HCT116 (cell line): ENCODE data around the gene PRR5L. TPM values are rescaled to one million over a fixed set of nuclear protein-coding genes. Genes with fewer than 3 reads are reported as not detected.

Experiments
- ATAC-seq: fragments of 200-7000 bp; cut with Tn5 transposase; 2 replicates; pipeline ENCODE4 v1.9.1; 2020; ENCODE audit warnings: mild to moderate bottlenecking, moderate library complexity
- BruUV-seq: library from RNA; stranded (reverse); fragments of 400-500 nt; replicated peaks from 2 replicates; lab custom pipeline; 2021; lab: Mats Ljungman, UMichigan
- CTCF ChIA-PET: fragments of 300-600 bp; sonication (Branson Sonifier 250); formaldehyde crosslinking; loops from one replicate; lab custom pipeline; 2021; ENCODE audit warnings: antibody characterized with exemption; lab: Charles Lee
- POLR2A ChIA-PET: fragments of 300-600, 350-600 bp; sonication (Branson Sonifier 250); formaldehyde crosslinking; loops from one replicate; lab custom pipeline; 2021; ENCODE audit warnings: antibody characterized with exemption; lab: Charles Lee
- RAD21 ChIA-PET, 2 experiments: fragments of 300-600 bp; sonication (Branson Sonifier 250); formaldehyde crosslinking; loops; one replicate each; lab custom pipeline; 2023; ENCODE audit warnings: low total read pairs in 2 of 2; ENCODE audit not compliant: uncharacterized antibody in 2 of 2, unreplicated experiment in 2 of 2, low non-redundant PET in 1 of 2; lab: Charles Lee
- DNase-seq: peaks from one replicate; pipeline ENCODE4 v3.0.0-alpha.2; 2010; ENCODE audit warnings: low read depth, low spot score
- H2AFZ ChIP-seq: fragments of 200-600 bp; shearing (Covaris generic), sonication (generic); 2 replicates; pipeline ENCODE4 v1.6.1; 2017; ENCODE audit warnings: low read depth, mixed run types, mixed read lengths, antibody characterized with exemption, low read length; ENCODE audit not compliant: poor library complexity, severe bottlenecking
- H3K27ac ChIP-seq: 2 replicates; pipeline ENCODE4 v1.5.1; 2012; ENCODE audit warnings: low read depth, low read length
- H3K27me3 ChIP-seq: fragments of 200-600 bp; sonication (generic); 2 replicates; pipeline ENCODE4 v1.6.1; 2016; ENCODE audit warnings: mixed run types, low read length, mixed read lengths; ENCODE audit not compliant: insufficient read depth
- H3K36me3 ChIP-seq, 2 experiments: fragments of 200-500 bp in 1 of 2; fragments of 200-600 bp in 1 of 2; sonication (Bioruptor generic) in 1 of 2; sonication (generic) in 1 of 2; 2 replicates each; pipeline versions ENCODE4 v1.5.1 to v1.6.1; 2014 to 2016; ENCODE audit warnings: low read length in 2 of 2, inconsistent platforms in 1 of 2, mixed read lengths in 1 of 2, mixed run types in 1 of 2; ENCODE audit not compliant: insufficient read depth in 2 of 2, control insufficient read depth in 1 of 2
- H3K4me1 ChIP-seq, 2 experiments: fragments of 200-600 bp in 1 of 2; sonication (generic) in 1 of 2; 2 replicates each; pipeline versions ENCODE4 v1.5.1 to v1.6.1; 2012 to 2017; ENCODE audit warnings: low read length in 2 of 2, inconsistent platforms in 1 of 2, mild to moderate bottlenecking in 1 of 2, mixed read lengths in 1 of 2, mixed run types in 1 of 2, moderate library complexity in 1 of 2; ENCODE audit not compliant: insufficient read depth in 2 of 2, control insufficient read depth in 1 of 2
- H3K4me2 ChIP-seq: fragments of 200-600 bp; sonication (generic); 2 replicates; pipeline ENCODE4 v1.6.1; 2017; ENCODE audit warnings: mixed run types, low read length, mixed read lengths
- H3K4me3 ChIP-seq, 2 experiments: fragments of 200-600 bp in 1 of 2; sonication (generic) in 1 of 2; replicated peaks in 1 of 2; 2 replicates each; pipeline ENCODE4 v1.5.1; 2011 to 2016; ENCODE audit warnings: low read length in 2 of 2, control low read depth in 1 of 2, low read depth in 1 of 2, mild to moderate bottlenecking in 1 of 2, mixed read lengths in 1 of 2, mixed run types in 1 of 2
- H3K79me2 ChIP-seq: fragments of 200-600 bp; sonication (generic); 2 replicates; pipeline ENCODE4 v1.6.1; 2017; ENCODE audit warnings: mild to moderate bottlenecking, mixed run types, low read length, moderate library complexity, mixed read lengths; ENCODE audit not compliant: insufficient read depth
- H3K9ac ChIP-seq: fragments of 200-600 bp; sonication (generic); 2 replicates; pipeline ENCODE4 v1.6.1; 2016; ENCODE audit warnings: low read length, mixed read lengths
- H3K9me2 ChIP-seq: fragments of 200-600 bp; sonication (generic), shearing (Covaris generic); 2 replicates; pipeline ENCODE4 v1.6.1; 2017; ENCODE audit warnings: mixed run types, mild to moderate bottlenecking, moderate library complexity; ENCODE audit not compliant: insufficient read depth
- H3K9me3 ChIP-seq, 2 experiments: fragments of 200-500 bp in 1 of 2; fragments of 200-600 bp in 1 of 2; sonication (Bioruptor generic) in 1 of 2; sonication (generic) in 1 of 2; 2 replicates each; pipeline ENCODE4 v1.6.1; 2014 to 2017; ENCODE audit warnings: low read length in 2 of 2, mixed read lengths in 2 of 2, inconsistent platforms in 1 of 2, low read depth in 1 of 2, mild to moderate bottlenecking in 1 of 2, mixed run types in 1 of 2, moderate library complexity in 1 of 2; ENCODE audit not compliant: control insufficient read depth in 1 of 2, insufficient read depth in 1 of 2
- H4K20me1 ChIP-seq: fragments of 200-600 bp; sonication (generic), shearing (Covaris generic); 2 replicates; pipeline ENCODE4 v1.6.1; 2017; ENCODE audit warnings: mixed run types, mild to moderate bottlenecking, moderate library complexity; ENCODE audit not compliant: insufficient read depth
- ATF3 ChIP-seq: IDR thresholded peaks from 2 replicates; pipeline ENCODE4 v1.6.1; 2012
- CBX3 ChIP-seq: IDR thresholded peaks from 2 replicates; pipeline ENCODE4 v1.6.1; 2012; ENCODE audit warnings: low read depth
- EGR1 ChIP-seq: IDR thresholded peaks from 2 replicates; pipeline ENCODE4 v1.6.1; 2012; ENCODE audit warnings: low read depth
- EZH2phosphoT487 ChIP-seq: fragments of 200-600 bp; IDR thresholded peaks from 2 replicates; pipeline ENCODE4 v1.6.1; 2018; ENCODE audit warnings: antibody characterized with exemption, borderline replicate concordance
- FOSL1 ChIP-seq: IDR thresholded peaks from 2 replicates; pipeline ENCODE4 v1.6.1; 2012; ENCODE audit warnings: low read depth
- JUND ChIP-seq: IDR thresholded peaks from 2 replicates; pipeline ENCODE4 v1.6.1; 2012
- MAX ChIP-seq: IDR thresholded peaks from 2 replicates; pipeline ENCODE4 v1.6.1; 2012
- POLR2A ChIP-seq: IDR thresholded peaks from 2 replicates; pipeline ENCODE4 v1.7.0; 2011; ENCODE audit warnings: borderline replicate concordance; ENCODE audit not compliant: insufficient read depth, insufficient read length; ENCODE audit errors: extremely low read depth
- RAD21 ChIP-seq: IDR thresholded peaks from 2 replicates; pipeline ENCODE4 v1.6.1; 2012; ENCODE audit warnings: low read depth, mild to moderate bottlenecking
- REST ChIP-seq: IDR thresholded peaks from 2 replicates; pipeline ENCODE4 v1.6.1; 2012; ENCODE audit warnings: low read depth
- SRF ChIP-seq: IDR thresholded peaks from 2 replicates; pipeline ENCODE4 v1.6.1; 2012; ENCODE audit warnings: low read depth
- TCF7L2 ChIP-seq: IDR thresholded peaks from 2 replicates; pipeline ENCODE4 v1.7.0; 2011; ENCODE audit warnings: borderline replicate concordance, inconsistent platforms; ENCODE audit not compliant: insufficient read depth, insufficient read length; ENCODE audit errors: extremely low read depth
- YY1 ChIP-seq: IDR thresholded peaks from 2 replicates; pipeline ENCODE4 v1.6.1; 2011; ENCODE audit warnings: low read length, low read depth, moderate library complexity, mild to moderate bottlenecking; ENCODE audit not compliant: insufficient replicate concordance; ENCODE audit errors: extremely low read depth
- ZBTB33 ChIP-seq: IDR thresholded peaks from 2 replicates; pipeline ENCODE4 v1.6.1; 2011; ENCODE audit warnings: mild to moderate bottlenecking, low read length, moderate library complexity; ENCODE audit not compliant: insufficient replicate concordance; ENCODE audit errors: extremely low read depth
- ZFX ChIP-seq: fragments of 450-650 bp; IDR thresholded peaks from 2 replicates; pipeline ENCODE4 v1.6.1; 2017
- ZNF274 ChIP-seq: fragments of 200-500 bp; sonication (Bioruptor generic); IDR thresholded peaks from 2 replicates; pipeline ENCODE4 v1.6.1; 2014; ENCODE audit warnings: mild to moderate bottlenecking, low read depth, low read length, inconsistent platforms
- intact Hi-C: fragments of 100-400 bp; cut with micrococcal nuclease; formaldehyde crosslinking; loops from 2 replicates; pipeline ENCODE4 v1.10.0; 2022
- total RNA-seq: library from RNA; stranded (reverse); gene quantifications from one replicate; pipeline ENCODE4 v1.2.1, GENCODE V29; 2021; ENCODE audit not compliant: unreplicated experiment
- TF ChIP-seq, protein P1 (sequence below), 3 experiments: fragments of 200-600 bp in 1 of 3; sonication (generic) in 1 of 3; IDR thresholded peaks in 2 of 3; conservative IDR thresholded peaks in 1 of 3; 2 replicates each; pipeline ENCODE4 v1.5.1; 2012 to 2017; ENCODE audit warnings: low read depth in 2 of 3, low read length in 2 of 3, antibody characterized with exemption in 1 of 3, borderline replicate concordance in 1 of 3, control low read depth in 1 of 3, mild to moderate bottlenecking in 1 of 3, mixed read lengths in 1 of 3, mixed run types in 1 of 3, moderate library complexity in 1 of 3; ENCODE audit not compliant: insufficient read depth in 1 of 3

The PRR5L gene
- total RNA-seq, 1 experiment from 2014 or later, result 0.47 TPM

DNA sequence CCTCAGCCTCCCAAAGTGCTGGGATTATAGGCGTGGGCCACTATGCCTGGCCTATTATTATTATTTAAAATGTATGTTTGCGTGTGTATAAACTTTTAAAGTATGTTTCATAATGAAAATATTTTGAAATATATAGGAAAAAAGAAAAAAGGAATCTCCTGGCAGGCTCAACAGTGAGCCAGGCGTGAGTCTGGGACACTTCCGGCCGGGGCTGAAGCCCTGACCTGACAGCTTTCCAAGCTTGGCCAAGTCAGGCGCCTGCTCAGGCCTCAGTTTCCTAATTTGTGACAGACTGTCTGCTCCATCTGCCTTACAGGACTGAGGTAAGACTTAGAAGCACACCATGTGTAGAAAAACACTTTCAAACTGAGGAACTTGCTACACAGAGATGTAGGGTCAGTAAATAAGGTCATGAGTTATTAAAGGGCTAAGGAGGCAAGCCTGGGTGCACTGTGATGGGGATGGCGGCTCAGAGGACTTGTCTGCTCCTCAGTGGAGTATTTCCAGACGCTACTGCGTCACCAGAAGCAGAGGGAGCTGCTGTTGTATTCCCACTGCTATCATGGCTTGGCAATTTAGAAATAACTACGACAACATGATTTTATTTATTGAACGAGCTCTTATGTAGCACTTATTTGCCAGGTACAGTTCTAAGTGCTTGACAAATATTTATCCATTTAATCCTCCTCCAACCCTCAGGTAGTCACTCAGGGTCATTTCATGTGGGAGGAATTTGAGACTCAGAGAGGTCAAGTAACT is 100.1 kb downstream of the PRR5L start:
- ChIA-PET CTCF (no interaction called here), RAD21 (no interaction called here), POLR2A (no interaction called here)
- ATAC-seq (no peak), DNase-seq (no peak)
- no TSS peak for BruUV-seq
- Histone ChIP-seq H3K9me2 (no peaks in the 10 kb centered on the region), H3K9me3 (no peaks in the 10 kb centered on the region), H3K4me2 (no peak overlapping the region), H3K9ac (no peak overlapping the region), H3K36me3 (no peaks in the 10 kb centered on the region), H3K4me3 (no peak overlapping the region), H4K20me1 (no peaks in the 10 kb centered on the region), H3K4me1 (no peaks in the 10 kb centered on the region), H3K27me3 (peaks cover 14% of the 10 kb centered on the region; the same call in 1 of the 2 replicates), H2AFZ (no peak overlapping the region), H3K27ac (no peak overlapping the region), H3K79me2 (no peaks in the 10 kb centered on the region)
- TF ChIP-seq MAX (no peak), EZH2phosphoT487 (no peak), REST (no peak), ZBTB33 (no peak), ZNF274 (no peak), RAD21 (no peak), SRF (no peak), EGR1 (no peak), ZFX (no peak), TCF7L2 (no peak), CBX3 (no peak), POLR2A (no peak), FOSL1 (no peak), ATF3 (no peak), YY1 (no peak), JUND (no peak)
- TF ChIP-seq, protein P1, sequence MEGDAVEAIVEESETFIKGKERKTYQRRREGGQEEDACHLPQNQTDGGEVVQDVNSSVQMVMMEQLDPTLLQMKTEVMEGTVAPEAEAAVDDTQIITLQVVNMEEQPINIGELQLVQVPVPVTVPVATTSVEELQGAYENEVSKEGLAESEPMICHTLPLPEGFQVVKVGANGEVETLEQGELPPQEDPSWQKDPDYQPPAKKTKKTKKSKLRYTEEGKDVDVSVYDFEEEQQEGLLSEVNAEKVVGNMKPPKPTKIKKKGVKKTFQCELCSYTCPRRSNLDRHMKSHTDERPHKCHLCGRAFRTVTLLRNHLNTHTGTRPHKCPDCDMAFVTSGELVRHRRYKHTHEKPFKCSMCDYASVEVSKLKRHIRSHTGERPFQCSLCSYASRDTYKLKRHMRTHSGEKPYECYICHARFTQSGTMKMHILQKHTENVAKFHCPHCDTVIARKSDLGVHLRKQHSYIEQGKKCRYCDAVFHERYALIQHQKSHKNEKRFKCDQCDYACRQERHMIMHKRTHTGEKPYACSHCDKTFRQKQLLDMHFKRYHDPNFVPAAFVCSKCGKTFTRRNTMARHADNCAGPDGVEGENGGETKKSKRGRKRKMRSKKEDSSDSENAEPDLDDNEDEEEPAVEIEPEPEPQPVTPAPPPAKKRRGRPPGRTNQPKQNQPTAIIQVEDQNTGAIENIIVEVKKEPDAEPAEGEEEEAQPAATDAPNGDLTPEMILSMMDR (IDR thresholded peaks at IDR 0.05 in 2 of 3, conservative IDR thresholded peaks at IDR 0.05 in 1 of 3; ENCODE audit: borderline replicate concordance in 1 of 3, insufficient read depth in 1 of 3, low read depth in 2 of 3, low read length in 2 of 3), result no peak
- intact Hi-C loops, result no loop called here
